T47D (cell line): Measurements from ENCODE around the gene USP21.
A peak's percentile ranks its signal among the peaks of the same experiment; 100 is the strongest.
"Not testable (repeated sequence)": the region's sequence is repeated elsewhere in the genome, so short reads cannot be mapped to it uniquely, and the experiment has no call there.

Experiments
- DNase-seq, 2 experiments: peaks; one replicate each; pipeline versions ENCODE4 v3.0.0 to v3.0.0-alpha.2; 2011 to 2012; ENCODE audit warnings: low read depth in 1 of 2, low spot score in 1 of 2
- JUND ChIP-seq: IDR thresholded peaks from 2 replicates; pipeline ENCODE4 v1.6.1; 2012; ENCODE audit warnings: low read depth
- in situ Hi-C: cut with HindIII; loops from 2 replicates; pipeline ENCODE4 v1.10.0; 2016; ENCODE audit warnings: low sequenced_read_pairs, low pct_unique_long_range_greater_than_20kb

USP21 gene

GRCh38 chr1:161159087-161159912 lies at the start of gene USP21:
USP21 (plus strand) TSS chr1:161159500; CDS start chr1:161160641, 1,141 bp downstream.
- TF ChIP-seq JUND: no peak
- in situ Hi-C loops: no loop called here
- DNase-seq: peak; percentile 94 to 95

- TF ChIP-seq JUND: no peak
- in situ Hi-C loops: no loop called here
- DNase-seq: no peak
Observed at GRCh38 chr1:161111117-161111516, 48.2 kb upstream of the USP21 start.

GRCh38 chr1:161111527-161111926 lies 47.8 kb upstream of the USP21 start:
- DNase-seq: no peak
- TF ChIP-seq JUND: no peak
- in situ Hi-C loops: no loop called here

GRCh38 chr1:161113915-161114314 lies 45.4 kb upstream of the USP21 start:
- DNase-seq: no peak
- TF ChIP-seq JUND: no peak
- in situ Hi-C loops: no loop called here

GRCh38 chr1:161114556-161114955 lies 44.7 kb upstream of the USP21 start:
- in situ Hi-C loops: no loop called here
- no peak for DNase-seq
- TF ChIP-seq JUND: no peak

- in situ Hi-C loops: no loop called here
- no peak for TF ChIP-seq JUND
- DNase-seq: no peak
Observed at GRCh38 chr1:161115132-161115711, 44.1 kb upstream of the USP21 start.

GRCh38 chr1:161115961-161116360 lies 43.3 kb upstream of the USP21 start:
- in situ Hi-C loops, DNase-seq: not testable (repeated sequence)

GRCh38 chr1:161117759-161118581 lies 41.3 kb upstream of the USP21 start, which contains the start of the genes NIT1 and PFDN2:
NIT1 (plus strand) TSS chr1:161118105; CDS start chr1:161118177, 72 bp downstream.
PFDN2 (minus strand) TSS chr1:161118037; CDS start chr1:161118026, 11 bp downstream.
- no peak for TF ChIP-seq JUND
- DNase-seq: peak; percentile 83 to 88
- in situ Hi-C loops: no loop called here

- peak; percentile 67 to 81 for DNase-seq
- in situ Hi-C loops: no loop called here
- TF ChIP-seq JUND: no peak
Observed at GRCh38 chr1:161119092-161119903, 40.0 kb upstream of the USP21 start.

GRCh38 chr1:161121042-161121650 lies 38.2 kb upstream of the USP21 start:
- in situ Hi-C loops: no loop called here
- no peak for DNase-seq
- no peak for TF ChIP-seq JUND

GRCh38 chr1:161121834-161122233 lies 37.5 kb upstream of the USP21 start:
- in situ Hi-C loops: no loop called here
- TF ChIP-seq JUND: no peak
- no peak for DNase-seq
